NCI-H345 treated with DMSO at 0.1 percent for 48 hours (cell line): ENCODE measurements around the gene UNKL.

Experiments used
- DNase-seq: peaks from one replicate; lab custom pipeline; 2025; ENCODE audit not compliant: unreplicated experiment; lab: John Stamatoyannopoulos, UW

UNKL gene

DNA sequence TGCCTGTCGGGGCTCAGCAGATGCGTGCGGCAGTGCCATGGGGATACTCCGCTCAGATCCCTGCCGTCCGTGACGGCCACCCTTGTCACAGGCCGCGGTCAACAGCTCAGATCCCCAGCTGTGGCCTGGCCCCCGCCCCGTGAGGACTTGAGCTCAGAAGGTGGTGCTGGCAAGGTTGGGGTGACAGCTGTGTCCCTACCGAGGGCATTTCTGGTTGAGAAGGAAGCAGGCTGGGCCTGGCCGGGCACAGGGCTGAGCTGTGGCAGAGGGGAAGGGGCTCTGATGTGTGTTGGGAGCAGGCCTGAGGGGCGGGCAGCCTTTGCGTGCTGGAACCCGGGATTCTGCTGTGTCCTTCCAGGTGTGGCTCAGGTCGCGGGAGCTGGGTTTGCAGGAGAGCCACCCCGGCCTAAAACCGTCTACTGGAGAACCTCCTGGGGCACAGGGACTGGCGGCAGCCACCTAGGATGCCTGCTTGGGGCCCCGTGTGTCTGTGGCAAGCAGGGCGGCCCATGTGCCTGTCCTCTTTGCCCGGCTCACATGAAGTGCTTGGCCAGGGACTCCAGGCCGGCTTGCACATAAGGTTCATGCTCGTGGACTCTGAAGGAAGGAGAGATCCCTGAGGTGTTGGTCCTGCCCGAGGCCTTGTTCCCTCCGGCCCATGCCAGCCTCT is 100.0 kb downstream of the UNKL start:
- DNase-seq, result no peak

DNA sequence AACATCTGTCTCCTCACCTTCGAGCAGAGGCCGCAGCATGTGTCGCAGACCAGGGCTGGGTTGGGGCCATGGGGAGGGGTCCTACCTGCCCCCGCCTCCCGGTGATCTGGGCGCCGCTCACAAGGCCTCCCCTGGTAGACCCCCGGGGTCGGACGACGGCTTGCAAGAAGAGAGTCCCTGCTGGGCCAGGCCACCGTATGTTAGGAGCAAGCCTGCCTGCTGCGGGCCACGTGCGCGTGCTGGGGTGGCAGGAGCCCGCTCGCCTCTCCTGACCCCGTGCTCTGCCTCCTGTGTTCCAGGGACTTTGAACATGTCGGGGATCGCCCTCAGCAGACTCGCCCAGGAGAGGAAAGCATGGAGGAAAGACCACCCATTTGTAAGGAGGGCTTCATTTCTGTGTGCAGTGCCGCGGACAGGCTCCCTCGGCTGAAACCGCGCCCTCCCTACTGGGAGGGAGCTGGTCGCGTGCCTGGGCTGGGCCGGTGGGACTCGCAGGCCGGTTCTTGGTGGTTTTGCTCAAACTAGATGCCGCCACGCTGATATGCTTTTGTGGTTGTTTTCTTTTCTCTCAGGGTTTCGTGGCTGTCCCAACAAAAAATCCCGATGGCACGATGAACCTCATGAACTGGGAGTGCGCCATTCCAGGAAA is 100.7 kb downstream of the UNKL start:
- no peak for DNase-seq
